Suppressor macrophage (primary cell): ENCODE data around the gene DNASE1L3.

Experiments used
- DNase-seq, 4 experiments: peaks; one replicate each; pipeline ENCODE4 v3.0.0-alpha.2; 2020 to 2022

The DNASE1L3 gene

DNA sequence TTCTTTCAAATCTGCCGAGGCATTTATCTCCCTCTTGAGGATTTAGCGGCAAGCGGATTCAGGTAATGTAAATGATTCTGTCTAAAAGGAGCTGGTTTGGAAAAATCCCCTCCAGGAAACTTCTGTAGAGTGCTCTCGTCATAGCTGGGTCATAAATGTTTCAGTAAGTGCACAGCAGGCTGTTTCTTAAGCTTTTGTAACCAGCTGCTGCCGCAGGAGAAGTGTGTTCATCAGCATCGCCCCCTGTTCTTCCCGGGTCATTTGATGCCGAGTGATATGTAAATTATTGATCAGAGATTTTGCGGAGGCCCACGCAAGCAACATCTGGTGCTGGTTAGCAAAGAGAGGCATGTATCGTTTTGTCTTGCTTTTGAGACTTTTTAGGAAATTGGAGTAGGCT is 53.1 kb downstream of the DNASE1L3 start:
- DNase-seq: no peak

DNA sequence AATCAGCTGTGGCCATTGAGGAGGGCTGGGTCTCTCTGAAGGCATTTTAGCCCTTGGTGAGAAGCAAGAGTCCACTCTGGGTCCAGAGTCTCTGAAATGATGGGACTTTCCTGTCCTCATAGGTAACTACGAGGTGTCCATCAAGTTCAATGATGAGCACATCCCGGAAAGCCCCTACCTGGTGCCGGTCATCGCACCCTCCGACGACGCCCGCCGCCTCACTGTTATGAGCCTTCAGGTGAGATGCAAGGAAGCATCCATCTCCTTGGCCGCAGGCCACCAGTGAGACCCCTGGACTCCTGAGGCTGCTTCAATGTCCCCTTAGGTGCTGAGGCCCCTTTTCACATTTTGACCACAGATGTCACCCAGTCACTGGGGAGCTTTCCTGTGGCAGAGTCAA is 54.9 kb downstream of the DNASE1L3 start:
- no peak for DNase-seq

DNA sequence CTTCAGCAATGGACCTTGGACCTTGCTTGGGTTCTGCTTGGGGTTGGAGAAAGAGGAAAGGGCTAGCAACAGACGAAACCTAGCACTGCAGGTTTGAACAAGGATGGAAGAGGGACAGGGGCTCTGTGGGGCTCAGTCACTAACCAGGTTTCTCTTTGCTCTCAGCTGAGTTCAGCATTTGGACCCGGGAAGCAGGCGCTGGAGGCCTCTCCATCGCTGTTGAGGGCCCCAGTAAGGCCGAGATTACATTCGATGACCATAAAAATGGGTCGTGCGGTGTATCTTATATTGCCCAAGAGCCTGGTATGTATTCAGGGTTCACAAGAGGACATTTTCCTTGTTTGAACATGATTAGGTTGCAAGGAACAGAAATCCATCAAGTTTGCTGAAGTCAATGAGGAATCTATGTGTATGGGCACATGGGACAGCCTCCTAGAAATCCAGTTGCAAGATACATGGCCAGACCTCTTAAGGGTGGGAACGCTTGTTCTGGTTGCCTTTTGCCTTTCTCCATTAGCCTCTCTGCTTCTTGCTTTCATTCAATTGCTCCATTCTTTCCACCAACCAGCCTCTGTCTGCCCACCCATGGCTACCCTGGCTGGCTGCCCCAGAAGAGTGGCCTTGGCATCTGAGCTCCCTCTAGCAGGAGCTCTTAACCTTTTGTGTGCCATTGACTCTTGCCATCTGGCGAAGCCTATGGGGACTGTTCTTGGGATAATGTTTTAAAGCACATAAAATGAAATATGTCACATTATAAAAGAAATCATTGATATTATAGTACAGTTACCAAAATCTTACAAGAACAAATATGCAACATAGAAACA is 55.9 kb downstream of the DNASE1L3 start:
- DNase-seq: no peak

DNA sequence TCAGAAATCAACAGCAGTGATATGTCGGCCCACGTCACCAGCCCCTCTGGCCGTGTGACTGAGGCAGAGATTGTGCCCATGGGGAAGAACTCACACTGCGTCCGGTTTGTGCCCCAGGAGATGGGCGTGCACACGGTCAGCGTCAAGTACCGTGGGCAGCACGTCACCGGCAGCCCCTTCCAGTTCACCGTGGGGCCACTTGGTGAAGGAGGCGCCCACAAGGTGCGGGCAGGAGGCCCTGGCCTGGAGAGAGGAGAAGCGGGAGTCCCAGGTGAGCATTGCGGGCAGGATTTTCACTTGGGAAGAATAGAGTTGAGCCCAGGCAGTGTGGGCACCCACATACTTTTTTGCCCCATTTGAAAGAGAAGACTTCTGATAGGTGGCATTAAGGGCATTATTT is 57.4 kb downstream of the DNASE1L3 start:
- no peak for DNase-seq

DNA sequence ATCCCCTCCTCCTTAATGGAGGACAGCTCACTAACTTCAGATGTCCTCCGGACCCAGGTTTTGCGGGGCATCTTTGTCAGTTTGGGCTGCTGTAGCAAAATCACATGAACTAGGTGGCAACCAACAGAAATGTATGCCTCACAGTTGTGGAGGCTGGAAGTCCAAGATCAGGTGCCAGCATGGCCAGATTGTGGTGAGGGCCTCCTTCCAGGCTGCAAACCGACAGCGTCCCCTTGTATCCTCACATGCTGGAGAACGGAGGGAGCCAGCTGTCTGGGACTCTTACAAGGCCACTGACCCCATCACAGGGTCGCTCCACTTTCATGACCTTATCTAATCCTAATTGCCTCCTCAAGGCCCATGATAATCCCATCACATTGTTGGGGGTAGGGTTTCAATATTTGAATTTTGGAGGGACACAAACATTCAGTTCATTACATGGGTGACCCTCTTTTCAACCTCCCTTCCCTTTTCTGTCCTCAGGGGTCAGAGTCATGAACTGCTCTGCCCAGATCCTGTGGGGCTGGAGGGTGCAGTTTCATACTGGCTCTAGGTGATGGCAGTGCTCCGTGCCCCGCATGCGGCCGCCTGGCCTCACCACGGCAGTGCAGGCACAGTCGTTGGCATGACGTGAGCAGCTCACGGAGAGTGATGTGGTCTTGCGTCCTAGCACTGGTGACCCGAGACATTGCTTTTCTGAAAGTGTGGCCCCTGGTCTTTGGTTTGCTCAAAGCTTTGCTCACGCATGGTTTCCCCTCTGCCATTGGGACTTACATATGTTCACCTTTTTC is 58.4 kb downstream of the DNASE1L3 start:
- no peak for DNase-seq

DNA sequence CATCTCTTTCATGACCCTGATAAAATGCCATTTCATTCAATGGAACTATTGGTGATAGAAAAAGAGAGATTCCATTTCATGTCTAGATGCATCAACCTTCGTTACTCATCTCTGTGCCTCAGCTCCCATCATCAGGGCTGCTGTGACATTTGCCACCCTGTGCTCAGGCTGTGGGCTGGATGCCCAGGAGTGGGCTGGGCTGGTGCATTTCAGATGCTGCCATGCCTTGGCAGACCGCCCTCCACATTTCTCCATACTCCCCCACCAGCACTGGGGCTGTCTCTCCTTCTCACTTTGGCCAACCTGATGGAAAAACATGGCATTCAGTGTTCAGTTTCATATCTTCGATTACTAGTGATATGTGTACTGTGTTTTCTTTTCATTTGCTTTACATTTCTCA is 59.1 kb downstream of the DNASE1L3 start:
- DNase-seq: no peak

DNA sequence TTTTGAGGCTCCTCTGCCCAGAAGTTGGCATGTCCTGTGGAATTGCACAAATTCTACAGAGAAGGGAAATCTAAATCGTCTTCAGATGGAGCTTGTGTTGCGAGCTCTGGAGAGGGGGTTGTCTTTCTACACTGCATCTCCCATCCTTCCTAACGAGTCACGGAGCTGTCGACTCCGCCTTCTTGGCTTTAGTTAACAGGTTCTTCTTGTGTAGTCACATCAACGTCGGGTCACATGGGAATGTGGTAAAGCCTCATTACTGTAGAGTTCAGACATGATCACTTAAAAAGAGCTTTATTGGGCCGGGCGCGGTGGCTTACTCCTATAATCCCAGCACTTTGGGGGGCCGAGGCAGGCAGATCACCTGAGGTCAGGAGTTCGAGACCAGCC is 60.0 kb downstream of the DNASE1L3 start:
- no peak for DNase-seq

DNA sequence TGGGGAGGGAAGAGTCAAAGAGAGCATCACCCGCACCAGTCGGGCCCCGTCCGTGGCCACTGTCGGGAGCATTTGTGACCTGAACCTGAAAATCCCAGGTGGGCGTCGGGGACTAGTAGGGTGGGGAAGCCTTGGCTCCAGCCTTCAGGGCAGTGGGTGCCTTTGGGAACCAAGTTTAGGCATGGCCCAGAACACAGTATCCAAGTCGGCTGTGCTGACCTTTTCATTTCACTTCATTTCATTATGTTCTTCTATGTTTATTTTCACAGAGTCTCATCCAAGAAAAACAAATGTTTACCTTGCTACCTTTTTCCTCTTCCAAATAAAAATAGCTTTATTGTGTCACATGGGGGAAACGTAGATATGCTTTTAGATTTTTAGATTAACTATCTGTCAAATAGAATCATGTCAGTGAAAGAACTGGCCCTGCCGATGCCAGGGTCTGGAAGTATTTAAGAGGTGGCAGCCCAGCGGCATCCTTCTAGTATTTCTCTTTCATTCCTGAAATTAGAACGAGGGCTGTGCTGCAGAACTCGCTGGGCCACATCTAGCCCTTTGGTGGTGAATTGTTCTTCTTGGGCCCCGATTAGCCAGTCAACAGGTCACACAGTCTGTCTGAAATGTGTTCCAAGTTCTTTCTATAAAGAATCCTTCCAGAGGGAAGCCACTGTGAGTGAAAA is 60.5 kb downstream of the DNASE1L3 start:
- DNase-seq: no peak

DNA sequence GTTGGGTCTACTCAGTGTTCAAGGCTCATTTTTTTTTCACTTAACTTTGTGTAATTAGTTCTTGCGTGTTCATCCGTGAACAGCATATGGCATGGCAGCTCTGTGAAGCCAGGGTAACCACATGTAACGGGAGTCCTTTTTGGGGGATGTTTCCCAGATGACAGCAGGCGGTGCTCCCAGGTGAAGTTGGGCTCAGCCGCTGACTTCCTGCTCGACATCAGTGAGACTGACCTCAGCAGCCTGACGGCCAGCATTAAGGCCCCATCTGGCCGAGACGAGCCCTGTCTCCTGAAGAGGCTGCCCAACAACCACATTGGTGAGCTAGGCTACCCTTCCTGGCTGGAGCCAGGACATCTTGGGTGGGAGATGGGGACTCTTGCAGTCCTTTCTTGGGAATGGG is 62.7 kb downstream of the DNASE1L3 start:
- DNase-seq: no peak

DNA sequence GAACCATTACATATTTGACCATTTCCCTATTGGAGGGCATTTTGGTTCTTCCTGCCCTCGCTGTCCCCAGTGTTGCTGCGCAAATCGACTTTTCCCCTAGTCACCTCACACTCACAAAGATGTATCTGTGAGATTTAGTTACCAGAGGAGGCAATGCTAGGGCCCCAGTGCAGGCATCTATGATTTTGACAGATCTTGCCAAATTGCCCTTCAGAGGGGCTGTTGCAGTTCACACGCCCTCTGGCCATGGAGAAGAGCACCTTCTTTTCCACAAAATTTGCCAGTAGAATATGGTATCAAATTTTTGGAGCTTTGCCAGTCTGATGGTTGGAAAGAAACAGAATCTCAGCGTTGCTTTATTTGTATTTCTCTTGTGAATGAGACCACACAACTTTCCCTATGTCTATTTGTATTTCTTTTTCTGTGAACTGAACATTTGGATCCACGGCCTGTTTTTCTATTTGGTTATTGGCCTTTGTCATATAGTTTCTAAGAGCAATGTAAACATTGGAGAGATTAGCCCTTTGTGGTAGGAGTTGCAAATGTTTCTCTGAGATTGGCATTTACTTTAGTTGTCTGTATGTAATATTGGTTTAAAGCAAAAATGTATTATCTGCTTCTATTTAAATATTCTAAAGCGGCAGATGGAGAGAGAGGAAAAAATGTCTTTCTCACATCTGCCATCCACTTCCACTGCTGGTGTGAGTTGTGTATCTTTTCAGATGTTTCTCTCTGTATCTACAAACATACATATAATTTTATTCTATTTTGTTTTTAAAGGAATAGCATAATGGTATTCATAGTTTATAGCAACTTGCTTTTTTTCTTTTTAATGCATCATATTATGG is 66.1 kb downstream of the DNASE1L3 start:
- DNase-seq: no peak

DNA sequence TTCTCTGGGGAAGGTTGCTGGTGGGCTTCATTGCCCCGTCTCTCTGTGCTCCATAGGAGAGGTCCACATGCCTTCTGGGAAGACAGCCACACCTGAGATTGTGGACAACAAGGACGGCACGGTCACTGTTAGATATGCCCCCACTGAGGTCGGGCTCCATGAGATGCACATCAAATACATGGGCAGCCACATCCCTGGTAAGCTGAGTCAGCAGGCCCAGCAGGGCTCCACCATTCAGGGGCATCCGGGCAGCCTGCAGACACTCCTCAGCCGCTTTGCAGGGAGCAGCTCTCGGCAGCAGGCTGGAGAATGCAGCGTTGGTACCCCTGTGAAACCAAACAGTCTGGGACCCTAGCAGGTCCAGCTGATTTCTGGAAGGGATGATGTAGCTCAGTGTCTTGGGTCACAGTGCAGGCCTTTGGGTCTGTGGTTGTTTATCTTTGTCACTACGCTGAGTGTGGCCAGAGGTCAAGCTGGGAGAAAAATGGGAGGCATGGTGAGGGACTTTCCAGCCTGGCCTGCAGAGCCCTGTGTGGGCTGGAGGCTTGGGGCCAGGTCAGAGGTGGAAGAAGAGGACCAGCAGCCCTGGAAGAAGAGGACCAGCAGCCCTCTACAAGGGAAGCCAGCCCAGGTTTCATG is 67.2 kb downstream of the DNASE1L3 start:
- peak; percentile 19 to 64 (median 44) for DNase-seq
